B cell (primary cell): ENCODE results near the gene SPINK2. TPM values are rescaled to one million over a fixed set of nuclear protein-coding genes. Genes with fewer than 3 reads are reported as not detected.

Experiments
- ATAC-seq: fragments of 200-7000 bp; cut with Tn5 transposase; one replicate; pipeline ENCODE4 v1.10.0; 2021; ENCODE audit warnings: low read depth, mild to moderate bottlenecking, moderate number of reproducible peaks, moderate library complexity
- CTCF ChIA-PET: fragments of 350-600 bp; sonication (Branson Sonifier 250); formaldehyde crosslinking; loops from one replicate; lab custom pipeline; 2021; ENCODE audit warnings: antibody characterized with exemption, inconsistent platforms; lab: Charles Lee
- POLR2A ChIA-PET: fragments of 350-600 bp; sonication (Branson Sonifier 250); formaldehyde crosslinking; loops from one replicate; lab custom pipeline; 2021; ENCODE audit warnings: antibody characterized with exemption; lab: Charles Lee
- DNase-seq: peaks from one replicate; pipeline ENCODE4 v3.0.0; 2013
- H2AFZ ChIP-seq: 2 replicates; pipeline ENCODE4 v1.6.1; 2012; ENCODE audit warnings: mild to moderate bottlenecking, low read depth, low read length; ENCODE audit not compliant: insufficient read depth, poor library complexity, severe bottlenecking
- H3K27ac ChIP-seq, 2 donors: 1 replicate in 1 of 2; 2 replicates in 1 of 2; pipeline ENCODE4 v1.5.1; 2012 to 2013; ENCODE audit warnings: low read length in 2 of 2, mild to moderate bottlenecking in 2 of 2, moderate library complexity in 1 of 2
- H3K27me3 ChIP-seq, 4 experiments: fragments of 200-600 bp in 1 of 4; sonication (generic) in 1 of 4; replicated peaks in 1 of 4; 1 replicate in 2 of 4; 2 replicates in 2 of 4; pipeline versions ENCODE4 v1.6.1 to v1.7.0; 2013 to 2016; ENCODE audit warnings: low read length in 3 of 4, mild to moderate bottlenecking in 2 of 4, mixed read lengths in 1 of 4, moderate library complexity in 1 of 4; ENCODE audit not compliant: insufficient read depth in 4 of 4, control insufficient read depth in 3 of 4; ENCODE audit errors: control extremely low read depth in 1 of 4
- H3K36me3 ChIP-seq, 2 experiments: replicated peaks in 1 of 2; 1 replicate in 1 of 2; 2 replicates in 1 of 2; pipeline versions ENCODE4 v1.6.1 to v1.7.1; 2013; ENCODE audit warnings: low read length in 1 of 2; ENCODE audit not compliant: insufficient read depth in 2 of 2, control insufficient read depth in 1 of 2; ENCODE audit errors: control extremely low read depth in 1 of 2, extremely low read depth in 1 of 2
- H3K4me1 ChIP-seq, 2 donors: fragments of 200-600 bp in 1 of 2; sonication (generic) in 1 of 2; 1 replicate in 1 of 2; 2 replicates in 1 of 2; pipeline versions ENCODE4 v1.5.1 to v1.6.1; 2013 to 2017; ENCODE audit warnings: low read length in 2 of 2; ENCODE audit not compliant: control insufficient read depth in 2 of 2, insufficient read depth in 2 of 2
- H3K4me2 ChIP-seq: replicated peaks from 2 replicates; pipeline ENCODE3; 2012; ENCODE audit warnings: mild to moderate bottlenecking, low read depth, low read length; ENCODE audit not compliant: poor library complexity, severe bottlenecking
- H3K4me3 ChIP-seq, 5 experiments: fragments of 200-600 bp in 1 of 5; sonication (generic) in 1 of 5; 1 replicate in 3 of 5; 2 replicates in 2 of 5; pipeline versions ENCODE4 v1.5.1 to v1.7.0; 2011 to 2016; ENCODE audit warnings: low read length in 4 of 5, mild to moderate bottlenecking in 4 of 5, low read depth in 2 of 5, control low read depth in 1 of 5, moderate library complexity in 1 of 5; ENCODE audit not compliant: insufficient read depth in 1 of 5; ENCODE audit errors: control extremely low read depth in 1 of 5, extremely low read depth in 1 of 5
- H3K79me2 ChIP-seq: fragments of 200-600 bp; sonication (generic); one replicate; pipeline ENCODE4 v1.6.0; 2016; ENCODE audit warnings: low read length; ENCODE audit not compliant: control insufficient read depth, insufficient read depth
- H3K9ac ChIP-seq: fragments of 200-600 bp; sonication (generic); 2 replicates; pipeline ENCODE4 v1.6.1; 2017; ENCODE audit warnings: mild to moderate bottlenecking, low read length, moderate library complexity
- H3K9me3 ChIP-seq, 3 donors: one replicate each; pipeline versions ENCODE4 v1.6.1 to v1.7.1; 2013; ENCODE audit warnings: low read length in 2 of 3; ENCODE audit not compliant: control insufficient read depth in 2 of 3, insufficient read depth in 1 of 3; ENCODE audit errors: control extremely low read depth in 1 of 3
- H4K20me1 ChIP-seq: 2 replicates; pipeline ENCODE4 v1.6.0; 2012; ENCODE audit warnings: mild to moderate bottlenecking, low read length; ENCODE audit not compliant: insufficient read depth, control insufficient read depth, poor library complexity, severe bottlenecking
- H3K27ac Mint-ChIP-seq: one replicate; pipeline ENCODE4 v1.8.0; 2021; ENCODE audit warnings: mixed read lengths
- H3K27me3 Mint-ChIP-seq: one replicate; pipeline ENCODE4 v1.8.0; 2021; ENCODE audit warnings: mixed read lengths
- H3K4me1 Mint-ChIP-seq: one replicate; pipeline ENCODE4 v1.8.0; 2021; ENCODE audit warnings: mixed read lengths
- H3K4me3 Mint-ChIP-seq: one replicate; pipeline ENCODE4 v1.8.0; 2021; ENCODE audit warnings: mixed read lengths
- H3K9me3 Mint-ChIP-seq: one replicate; pipeline ENCODE4 v1.8.0; 2022; ENCODE audit warnings: mixed read lengths; ENCODE audit not compliant: insufficient read depth
- EZH2 ChIP-seq: IDR thresholded peaks from 2 replicates; pipeline ENCODE4 v1.6.1; 2012; ENCODE audit warnings: borderline replicate concordance, low read depth, mild to moderate bottlenecking, moderate library complexity, low read length; ENCODE audit not compliant: insufficient read depth, poor library complexity, severe bottlenecking
- WGBS: methylation state at CpG from one replicate; pipeline ENCODE4 v1.1.5; 2013; ENCODE audit warnings: missing lambda C conversion rate; ENCODE audit not compliant: insufficient coverage; 5-methylcytosine and 5-hydroxymethylcytosine counted together
- intact Hi-C: fragments of 100-400 bp; cut with micrococcal nuclease; formaldehyde crosslinking; loops from one replicate; pipeline ENCODE4 v1.10.0; 2022
- polyA plus RNA-seq: library from polyadenylated mRNA; depleted of rRNA; stranded (reverse); fragments of >200 nt; gene quantifications from 2 replicates; pipeline ENCODE4 v1.2.3, GENCODE V29; 2012
- total RNA-seq, 2 donors: library from RNA; stranded (reverse); fragments of 120-200 nt in 1 of 2; gene quantifications; 1 replicate in 1 of 2; 2 replicates in 1 of 2; pipeline versions ENCODE4 v1.2.3 to v1.2.4, GENCODE V29; 2013 to 2022
- TF ChIP-seq, protein P1 (sequence below): fragments of 200-600 bp; IDR thresholded peaks from one replicate; pipeline ENCODE4 v1.8.0; 2022; ENCODE audit warnings: antibody characterized with exemption, mild to moderate bottlenecking

The SPINK2 gene
- total and polyA plus RNA-seq, 2 donors (not counting 1 experiment from before 2014, with no cell fraction given), result 0.94 to 4.9 TPM

DNA sequence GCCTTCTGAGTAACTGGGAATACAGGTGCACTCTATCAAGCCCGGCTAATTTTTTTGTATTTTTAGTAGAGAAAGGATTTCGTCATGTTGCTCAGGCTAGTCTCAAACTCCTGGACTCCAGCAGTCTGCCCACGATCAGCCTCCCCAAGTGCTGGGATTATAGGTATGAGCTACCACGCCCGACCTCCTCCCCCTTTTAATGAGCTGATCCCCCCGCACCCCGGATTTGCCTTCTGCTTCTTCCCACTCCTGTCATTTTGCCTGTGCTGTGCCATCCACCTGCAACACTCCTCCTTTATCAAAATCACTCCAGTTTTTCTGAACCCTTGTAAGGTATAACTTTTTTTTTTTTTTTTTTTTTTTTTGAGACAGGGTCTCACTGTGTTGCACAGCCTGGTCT lies 33.4 kb downstream of the SPINK2 start:
- Mint-ChIP-seq H3K27me3 (no peaks in the 10 kb centered on the region), H3K4me3 (no peak overlapping the region), H3K4me1 (peaks cover 11% of the 10 kb centered on the region), H3K9me3 (no peaks in the 10 kb centered on the region), H3K27ac (no peak overlapping the region)
- Histone ChIP-seq H4K20me1 (no peaks in the 10 kb centered on the region), H3K79me2 (no peaks in the 10 kb centered on the region), H3K36me3 (no peaks in the 10 kb centered on the region), H3K27ac (no peak overlapping the region), H3K27me3 (no peaks in the 10 kb centered on the region), H3K4me3 (no peak overlapping the region), H3K9ac (no peak overlapping the region), H2AFZ (no peak overlapping the region), H3K4me1 (peaks cover 6 to 9% of the 10 kb centered on the region in 2 donors), H3K9me3 (peaks cover 0 to 11% (median 0%) of the 10 kb centered on the region in 3 donors), H3K4me2 (no peak overlapping the region)
- ATAC-seq (no peak), DNase-seq (no peak)
- CTCF ChIA-PET, result interaction anchor here (0.8 to 1.7 kb wide), 2 partner anchors 11 to 12 kb away, joined by 4 to 5 read pairs; no protein-coding TSS in a partner anchor
- POLR2A ChIA-PET, result no interaction called here
- no peak for TF ChIP-seq EZH2
- TF ChIP-seq, protein P1, sequence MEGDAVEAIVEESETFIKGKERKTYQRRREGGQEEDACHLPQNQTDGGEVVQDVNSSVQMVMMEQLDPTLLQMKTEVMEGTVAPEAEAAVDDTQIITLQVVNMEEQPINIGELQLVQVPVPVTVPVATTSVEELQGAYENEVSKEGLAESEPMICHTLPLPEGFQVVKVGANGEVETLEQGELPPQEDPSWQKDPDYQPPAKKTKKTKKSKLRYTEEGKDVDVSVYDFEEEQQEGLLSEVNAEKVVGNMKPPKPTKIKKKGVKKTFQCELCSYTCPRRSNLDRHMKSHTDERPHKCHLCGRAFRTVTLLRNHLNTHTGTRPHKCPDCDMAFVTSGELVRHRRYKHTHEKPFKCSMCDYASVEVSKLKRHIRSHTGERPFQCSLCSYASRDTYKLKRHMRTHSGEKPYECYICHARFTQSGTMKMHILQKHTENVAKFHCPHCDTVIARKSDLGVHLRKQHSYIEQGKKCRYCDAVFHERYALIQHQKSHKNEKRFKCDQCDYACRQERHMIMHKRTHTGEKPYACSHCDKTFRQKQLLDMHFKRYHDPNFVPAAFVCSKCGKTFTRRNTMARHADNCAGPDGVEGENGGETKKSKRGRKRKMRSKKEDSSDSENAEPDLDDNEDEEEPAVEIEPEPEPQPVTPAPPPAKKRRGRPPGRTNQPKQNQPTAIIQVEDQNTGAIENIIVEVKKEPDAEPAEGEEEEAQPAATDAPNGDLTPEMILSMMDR, result no peak
- WGBS, result 100% methylated on average over 3 of the region's 7 CpGs
- intact Hi-C loops, result no loop called here

DNA sequence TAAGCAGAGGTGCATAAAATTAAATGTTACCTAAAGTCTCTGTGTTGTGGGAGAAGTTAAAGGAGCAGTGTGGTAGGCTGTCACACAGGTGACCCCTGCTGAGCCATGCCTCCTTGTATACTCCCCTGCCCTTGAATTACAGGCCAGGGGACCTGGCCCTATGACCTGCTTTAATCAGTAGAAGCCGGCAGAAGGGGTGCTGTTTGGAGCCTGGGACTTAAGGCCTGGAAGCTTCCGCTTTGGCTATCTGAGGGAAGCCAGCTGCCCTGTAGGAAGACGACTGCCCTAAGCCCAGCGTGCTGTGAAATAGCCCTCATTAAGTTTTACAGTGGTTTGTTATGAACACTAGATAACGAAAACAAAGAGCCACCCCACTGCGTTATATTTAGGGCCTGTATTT lies 34.1 kb downstream of the SPINK2 start:
- POLR2A ChIA-PET, result no interaction called here

More for the DNA sequence above, 34.1 kb downstream of the SPINK2 start:
- no peak for DNase-seq
- no peaks in the 10 kb centered on the region for H3K27me3 ChIP-seq
- no peak for ATAC-seq
- no peaks in the 10 kb centered on the region for H3K79me2 ChIP-seq
- H3K4me3 ChIP-seq, result no peak overlapping the region
- TF ChIP-seq, protein P1, result no peak
- no peak for TF ChIP-seq EZH2
- H3K4me1 Mint-ChIP-seq, result peaks cover 13% of the 10 kb centered on the region
- no peaks in the 10 kb centered on the region for H4K20me1 ChIP-seq
- intact Hi-C loops, result no loop called here
- no peaks in the 10 kb centered on the region for H3K36me3 ChIP-seq
- no peak overlapping the region for H3K4me3 Mint-ChIP-seq
- peaks cover 0 to 11% (median 0%) of the 10 kb centered on the region in 3 donors for H3K9me3 ChIP-seq
- WGBS, result 83% methylated on average over 6 of the region's 6 CpGs
- no peak overlapping the region for H2AFZ ChIP-seq
- no peak overlapping the region for H3K27ac Mint-ChIP-seq
- H3K27ac ChIP-seq, result no peak overlapping the region
- no peak overlapping the region for H3K4me2 ChIP-seq
- H3K9me3 Mint-ChIP-seq, result no peaks in the 10 kb centered on the region
- peaks cover 6 to 9% of the 10 kb centered on the region in 2 donors for H3K4me1 ChIP-seq
- CTCF ChIA-PET, result interaction anchor here (0.8 kb wide), 1 partner anchor 12 kb away, joined by 4 read pairs; no protein-coding TSS in a partner anchor
- no peak overlapping the region for H3K9ac ChIP-seq
- no peaks in the 10 kb centered on the region for H3K27me3 Mint-ChIP-seq
